GM23248 (cell line): ENCODE data around the gene SUSD6. TPM values are rescaled to one million over a fixed set of nuclear protein-coding genes. Genes with fewer than 3 reads are reported as not detected.
A peak's percentile ranks its signal among the peaks of the same experiment; 100 is the strongest.

ENCODE experiments used
- DNase-seq: peaks from one replicate; pipeline ENCODE4 v3.0.0-alpha.2; 2015
- H2AFZ ChIP-seq: fragments of 200-600 bp; sonication (generic); 2 replicates; pipeline ENCODE4 v1.6.1; 2016; ENCODE audit warnings: antibody characterized with exemption
- H3F3A ChIP-seq: fragments of 200-600 bp; sonication (generic); 2 replicates; pipeline ENCODE4 v1.6.1; 2016; ENCODE audit warnings: mild to moderate bottlenecking, antibody characterized with exemption, mixed run types; ENCODE audit not compliant: insufficient read depth
- H3K27ac ChIP-seq: fragments of 200-600 bp; sonication (generic); 2 replicates; pipeline ENCODE4 v1.5.1; 2016; ENCODE audit warnings: mild to moderate bottlenecking
- H3K27me3 ChIP-seq: fragments of 200-600 bp; sonication (generic); replicated peaks from 2 replicates; pipeline ENCODE4 v1.6.1; 2016; ENCODE audit warnings: mild to moderate bottlenecking; ENCODE audit not compliant: insufficient read depth
- H3K36me3 ChIP-seq: fragments of 200-600 bp; sonication (generic); 2 replicates; pipeline ENCODE4 v1.6.1; 2016; ENCODE audit warnings: low read depth, mild to moderate bottlenecking
- H3K4me1 ChIP-seq: fragments of 200-600 bp; sonication (generic); 2 replicates; pipeline ENCODE4 v1.6.1; 2016; ENCODE audit warnings: mild to moderate bottlenecking; ENCODE audit not compliant: insufficient read depth
- H3K4me2 ChIP-seq: fragments of 200-600 bp; sonication (generic); one replicate; pipeline ENCODE4 v1.6.1; 2016; ENCODE audit warnings: mild to moderate bottlenecking; ENCODE audit not compliant: unreplicated experiment
- H3K4me3 ChIP-seq: fragments of 200-600 bp; sonication (generic); 2 replicates; pipeline ENCODE4 v1.5.1; 2016; ENCODE audit warnings: mild to moderate bottlenecking
- H3K79me2 ChIP-seq: fragments of 200-600 bp; sonication (generic); 2 replicates; pipeline ENCODE4 v1.6.1; 2016; ENCODE audit warnings: mild to moderate bottlenecking; ENCODE audit not compliant: insufficient read depth
- H3K9ac ChIP-seq: fragments of 200-600 bp; sonication (generic); 2 replicates; pipeline ENCODE4 v1.6.1; 2016; ENCODE audit warnings: mild to moderate bottlenecking
- H3K9me2 ChIP-seq: fragments of 200-600 bp; sonication (generic); 2 replicates; pipeline ENCODE4 v1.6.1; 2016; ENCODE audit warnings: mixed run types, mild to moderate bottlenecking, moderate library complexity; ENCODE audit not compliant: insufficient read depth
- H3K9me3 ChIP-seq: fragments of 200-600 bp; sonication (generic); one replicate; pipeline ENCODE4 v1.6.1; 2017; ENCODE audit warnings: low read depth
- H4K20me1 ChIP-seq: fragments of 200-600 bp; sonication (generic); 2 replicates; pipeline ENCODE4 v1.6.0; 2016; ENCODE audit not compliant: insufficient read depth
- EZH2 ChIP-seq: fragments of 200-600 bp; sonication (generic); IDR thresholded peaks from 2 replicates; pipeline ENCODE4 v1.6.1; 2018; ENCODE audit warnings: antibody characterized with exemption, mild to moderate bottlenecking; ENCODE audit not compliant: insufficient read depth, poor library complexity, severe bottlenecking
- EZH2phosphoT487 ChIP-seq: fragments of 200-600 bp; sonication (generic); IDR thresholded peaks from 2 replicates; pipeline ENCODE4 v1.6.1; 2018; ENCODE audit warnings: antibody characterized with exemption, moderate library complexity, mild to moderate bottlenecking, low read depth; ENCODE audit not compliant: insufficient read depth
- WGBS, 2 experiments: methylation state at CpG; one replicate each; pipeline ENCODE4 v1.1.6; 2015 to 2017; ENCODE audit warnings: low lambda C conversion rate in 2 of 2, low coverage in 1 of 2; ENCODE audit errors: missing lambda C conversion rate in 2 of 2; 5-methylcytosine and 5-hydroxymethylcytosine counted together
- in situ Hi-C: fragments of 300-500 bp; cut with MboI; formaldehyde crosslinking; loops from 2 replicates; pipeline ENCODE4 v1.15.0; 2020
- polyA plus RNA-seq: library from polyadenylated mRNA; unstranded; fragments of >200 nt; fragmentation: Nextera tagmentation; extraction: Ambion mirVana; gene quantifications from 2 replicates; pipeline ENCODE4 v1.2.1, GENCODE V29; 2016
- total RNA-seq: library from RNA; depleted of rRNA; stranded (reverse); fragments of >200 nt; shearing (Covaris generic); gene quantifications from 2 replicates; pipeline ENCODE4 v1.2.3, GENCODE V29; 2014

The SUSD6 gene
- total and polyA plus RNA-seq, 2 experiments from 2014 or later = 12.2 to 24.1 TPM

GRCh38 chr14:69610874-69611171 lies 573 bp upstream of the SUSD6 start:
- H3K4me2 ChIP-seq = peak overlapping the region; percentile 89
- no peaks in the 10 kb centered on the region; the same call in 1 of the 2 replicates for H4K20me1 ChIP-seq
- H3K9me2 ChIP-seq = no peaks in the 10 kb centered on the region
- peak overlapping the region; percentile 89 for H2AFZ ChIP-seq
- H3K27me3 ChIP-seq = no peaks in the 10 kb centered on the region
- peak overlapping the region; percentile 74 for H3K4me3 ChIP-seq
- no peaks in the 10 kb centered on the region for H3K36me3 ChIP-seq
- no peaks in the 10 kb centered on the region for H3K9me3 ChIP-seq
- H3K27ac ChIP-seq = peak overlapping the region; percentile 81
- WGBS, 2 experiments = 1 to 2% methylated on average over 8 of the region's 8 CpGs
- H3K79me2 ChIP-seq = peaks cover 36% of the 10 kb centered on the region
- peaks cover 23% of the 10 kb centered on the region for H3F3A ChIP-seq
- in situ Hi-C loops = no loop called here
- TF ChIP-seq EZH2 = no peak
- no peak for TF ChIP-seq EZH2phosphoT487
- peaks cover 34% of the 10 kb centered on the region for H3K4me1 ChIP-seq
- peak; percentile 66 for DNase-seq
- H3K9ac ChIP-seq = peak overlapping the region; percentile 80

GRCh38 chr14:69612014-69612782 lies 802 bp downstream of the SUSD6 start:
- H4K20me1 ChIP-seq = no peaks in the 10 kb centered on the region; the same call in 1 of the 2 replicates
- H3K79me2 ChIP-seq = peaks cover 47% of the 10 kb centered on the region
- H3K27me3 ChIP-seq = no peaks in the 10 kb centered on the region
- no peaks in the 10 kb centered on the region for H3K9me3 ChIP-seq
- H3F3A ChIP-seq = peaks cover 37% of the 10 kb centered on the region
- 1% methylated on average over 19 to 29 of the region's 47 CpGs for WGBS, 2 experiments
- in situ Hi-C loops = no loop called here
- peak overlapping the region; percentile 94 for H3K27ac ChIP-seq
- H2AFZ ChIP-seq = peak overlapping the region; percentile 72
- no peaks in the 10 kb centered on the region for H3K36me3 ChIP-seq
- H3K4me3 ChIP-seq = peak overlapping the region; percentile 100
- DNase-seq = peak; percentile 59
- TF ChIP-seq EZH2 = no peak
- no peak for TF ChIP-seq EZH2phosphoT487
- H3K4me2 ChIP-seq = peak overlapping the region; percentile 100
- H3K9me2 ChIP-seq = no peaks in the 10 kb centered on the region
- H3K9ac ChIP-seq = peak overlapping the region; percentile 98
- peaks cover 48% of the 10 kb centered on the region for H3K4me1 ChIP-seq

- no peaks in the 10 kb centered on the region for H3K9me3 ChIP-seq
- H3K27me3 ChIP-seq = no peaks in the 10 kb centered on the region
- WGBS, 2 experiments = 3 to 13% methylated on average over 2 of the region's 2 CpGs
- H3K4me1 ChIP-seq = peaks cover 54% of the 10 kb centered on the region
- peak overlapping the region; percentile 100 for H3K4me2 ChIP-seq
- peak overlapping the region; percentile 100 for H3K4me3 ChIP-seq
- H2AFZ ChIP-seq = peak overlapping the region; percentile 72
- peak overlapping the region; percentile 94 for H3K27ac ChIP-seq
- H4K20me1 ChIP-seq = no peaks in the 10 kb centered on the region; the same call in 1 of the 2 replicates
- DNase-seq = peak; percentile 46
- in situ Hi-C loops = no loop called here
- TF ChIP-seq EZH2 (no peak), EZH2phosphoT487 (no peak)
- peaks cover 53% of the 10 kb centered on the region for H3K79me2 ChIP-seq
- H3K9me2 ChIP-seq = no peaks in the 10 kb centered on the region
- H3K36me3 ChIP-seq = no peaks in the 10 kb centered on the region
- peaks cover 43% of the 10 kb centered on the region for H3F3A ChIP-seq
- H3K9ac ChIP-seq = peak overlapping the region; percentile 98
Observed at GRCh38 chr14:69612783-69613130, 1.4 kb downstream of the SUSD6 start.

GRCh38 chr14:69613312-69614073 lies 2.1 kb downstream of the SUSD6 start:
- H3K4me3 ChIP-seq = peak overlapping the region; percentile 100
- H3K27me3 ChIP-seq = no peaks in the 10 kb centered on the region
- peak overlapping the region; percentile 94 for H3K27ac ChIP-seq
- no peaks in the 10 kb centered on the region for H3K9me2 ChIP-seq
- TF ChIP-seq EZH2phosphoT487 (no peak), EZH2 (no peak)
- H3K4me2 ChIP-seq = peak overlapping the region; percentile 100
- peaks cover 60% of the 10 kb centered on the region for H3K4me1 ChIP-seq
- in situ Hi-C loops = no loop called here
- no peaks in the 10 kb centered on the region for H3K9me3 ChIP-seq
- peak overlapping the region; percentile 98 for H3K9ac ChIP-seq
- H4K20me1 ChIP-seq = no peaks in the 10 kb centered on the region; the same call in 1 of the 2 replicates
- no peaks in the 10 kb centered on the region for H3K36me3 ChIP-seq
- no peak for DNase-seq
- H3K79me2 ChIP-seq = peaks cover 60% of the 10 kb centered on the region
- no peak overlapping the region for H2AFZ ChIP-seq
- peaks cover 50% of the 10 kb centered on the region for H3F3A ChIP-seq
- 89 to 90% methylated on average over 4 of the region's 4 CpGs for WGBS, 2 experiments
